GM23338 (cell line): ENCODE data around the gene ACYP2. TPM values are rescaled to one million over a fixed set of nuclear protein-coding genes. Genes with fewer than 3 reads are reported as not detected.

ENCODE experiments used
- ATAC-seq: fragments of 200-7000 bp; cut with Tn5 transposase; 3 replicates; pipeline ENCODE4 v1.9.1; 2020
- DNase-seq: peaks from one replicate; pipeline ENCODE4 v3.0.0-alpha.2; 2015; ENCODE audit warnings: low spot score
- H2AFZ ChIP-seq: fragments of 200-600 bp; sonication (generic); 2 replicates; pipeline ENCODE4 v1.8.0; 2016; ENCODE audit warnings: antibody characterized with exemption, mild to moderate bottlenecking, moderate library complexity
- H3F3A ChIP-seq: fragments of 200-600 bp; sonication (generic); replicated peaks from 2 replicates; pipeline ENCODE4 v1.8.0; 2017; ENCODE audit warnings: antibody characterized with exemption, mixed run types, low read depth
- H3K27ac ChIP-seq: fragments of 200-600 bp; sonication (generic); 2 replicates; pipeline ENCODE4 v1.6.1; 2016; ENCODE audit warnings: low read depth
- H3K27me3 ChIP-seq: fragments of 200-600 bp; sonication (generic); 2 replicates; pipeline ENCODE4 v1.8.0; 2016; ENCODE audit warnings: mild to moderate bottlenecking, mixed run types, moderate library complexity; ENCODE audit not compliant: insufficient read depth
- H3K36me3 ChIP-seq: fragments of 200-600 bp; sonication (generic); 2 replicates; pipeline ENCODE4 v1.8.0; 2016; ENCODE audit warnings: mild to moderate bottlenecking; ENCODE audit not compliant: insufficient read depth
- H3K4me1 ChIP-seq: fragments of 200-600 bp; sonication (generic); 2 replicates; pipeline ENCODE4 v1.8.0; 2016; ENCODE audit warnings: mild to moderate bottlenecking, moderate library complexity; ENCODE audit not compliant: insufficient read depth
- H3K4me2 ChIP-seq: fragments of 200-600 bp; sonication (generic); 2 replicates; pipeline ENCODE4 v1.7.1; 2017; ENCODE audit warnings: mixed run types
- H3K4me3 ChIP-seq: fragments of 200-600 bp; sonication (generic); 2 replicates; pipeline ENCODE4 v1.6.1; 2016; ENCODE audit warnings: mixed run types
- H3K79me2 ChIP-seq: fragments of 200-600 bp; sonication (generic); replicated peaks from 2 replicates; pipeline ENCODE4 v1.8.0; 2017; ENCODE audit warnings: mild to moderate bottlenecking; ENCODE audit not compliant: insufficient read depth
- H3K9me2 ChIP-seq: fragments of 200-600 bp; sonication (generic); 2 replicates; pipeline ENCODE4 v1.8.0; 2017; ENCODE audit not compliant: insufficient read depth
- H4K20me1 ChIP-seq: fragments of 200-600 bp; sonication (generic); replicated peaks from 2 replicates; pipeline ENCODE4 v1.8.0; 2017; ENCODE audit warnings: mild to moderate bottlenecking; ENCODE audit not compliant: insufficient read depth
- H3K27ac Mint-ChIP-seq: 2 replicates; pipeline ENCODE4 v1.8.0; 2020; ENCODE audit warnings: inconsistent platforms, mild to moderate bottlenecking, moderate library complexity, mixed read lengths
- H3K27me3 Mint-ChIP-seq: 3 replicates; pipeline ENCODE4 v1.8.0; 2022; ENCODE audit warnings: low read depth, mild to moderate bottlenecking, moderate library complexity, mixed read lengths, inconsistent platforms; ENCODE audit not compliant: insufficient read depth, poor library complexity
- H3K36me3 Mint-ChIP-seq: 3 replicates; pipeline ENCODE4 v1.8.0; 2021; ENCODE audit warnings: low read depth, mild to moderate bottlenecking, inconsistent platforms, moderate library complexity, mixed read lengths
- H3K4me1 Mint-ChIP-seq: 3 replicates; pipeline ENCODE4 v1.8.0; 2020; ENCODE audit warnings: mild to moderate bottlenecking, inconsistent platforms, mixed read lengths
- H3K4me3 Mint-ChIP-seq: 3 replicates; pipeline ENCODE4 v1.8.0; 2021; ENCODE audit warnings: moderate library complexity, mild to moderate bottlenecking, inconsistent platforms, mixed read lengths
- H3K9me3 Mint-ChIP-seq: 3 replicates; pipeline ENCODE4 v1.8.0; 2020; ENCODE audit warnings: moderate library complexity, mild to moderate bottlenecking, inconsistent platforms, mixed read lengths
- CTCF ChIP-seq, 2 experiments: fragments of 200-600 bp in 1 of 2; sonication (generic) in 1 of 2; conservative IDR thresholded peaks; 2 replicates each; pipeline versions ENCODE4 v1.5.1 to v1.6.1; 2016 to 2017; ENCODE audit warnings: antibody characterized with exemption in 2 of 2, low read depth in 2 of 2, mild to moderate bottlenecking in 2 of 2, moderate library complexity in 1 of 2
- ETS1 ChIP-seq: IDR thresholded peaks from 2 replicates; pipeline ENCODE4 v1.6.1; 2016; ENCODE audit warnings: antibody characterized with exemption
- EZH2 ChIP-seq: fragments of 200-600 bp; sonication (generic); IDR thresholded peaks from one replicate; pipeline ENCODE4 v1.8.0; 2017; ENCODE audit warnings: antibody characterized with exemption, mild to moderate bottlenecking, low read depth; ENCODE audit not compliant: unreplicated experiment
- EZH2phosphoT487 ChIP-seq: fragments of 200-600 bp; sonication (generic); IDR thresholded peaks from one replicate; pipeline ENCODE4 v1.8.1; 2018; ENCODE audit warnings: antibody characterized with exemption; ENCODE audit not compliant: unreplicated experiment
- JUNB ChIP-seq: IDR thresholded peaks from one replicate; pipeline ENCODE4 v1.6.1; 2016; ENCODE audit warnings: antibody characterized with exemption; ENCODE audit not compliant: unreplicated experiment
- NANOG ChIP-seq: IDR thresholded peaks from 2 replicates; pipeline ENCODE4 v1.6.1; 2016; ENCODE audit warnings: antibody characterized with exemption, borderline replicate concordance
- POLR2AphosphoS5 ChIP-seq: IDR thresholded peaks from 2 replicates; pipeline ENCODE4 v1.6.1; 2016; ENCODE audit warnings: antibody characterized with exemption, low read depth
- REST ChIP-seq: IDR thresholded peaks from one replicate; pipeline ENCODE4 v1.6.1; 2018; ENCODE audit warnings: antibody characterized with exemption; ENCODE audit not compliant: unreplicated experiment
- STAT1 ChIP-seq: IDR thresholded peaks from one replicate; pipeline ENCODE4 v1.6.1; 2016; ENCODE audit warnings: antibody characterized with exemption; ENCODE audit not compliant: unreplicated experiment
- ZNF114 ChIP-seq: fragments of 250-450 bp; sonication (Bioruptor Pico); IDR thresholded peaks from 2 replicates; pipeline ENCODE4 v1.5.0; 2020; ENCODE audit warnings: mild to moderate bottlenecking, moderate library complexity
- ZNF331 ChIP-seq: fragments of 250-450 bp; sonication (Bioruptor Pico); IDR thresholded peaks from 2 replicates; pipeline ENCODE4 v1.5.0; 2020; ENCODE audit warnings: low read depth, mild to moderate bottlenecking, moderate library complexity
- polyA plus RNA-seq: library from polyadenylated mRNA; unstranded; fragments of >200 nt; fragmentation: Nextera tagmentation; extraction: Ambion mirVana; gene quantifications from 2 replicates; pipeline ENCODE4 v1.2.1, GENCODE V29; 2016
- total RNA-seq: library from RNA; depleted of rRNA; stranded (reverse); fragments of >200 nt; shearing (Covaris generic); gene quantifications from 2 replicates; pipeline ENCODE4 v1.2.3, GENCODE V29; 2014

ACYP2 gene
- total and polyA plus RNA-seq, 2 experiments from 2014 or later = 2.3 to 15.5 TPM

GRCh38 chr2:54100772-54101171 lies 14.6 kb upstream of the ACYP2 start:
- no peaks in the 10 kb centered on the region for H3K27me3 ChIP-seq
- H2AFZ ChIP-seq = no peak overlapping the region
- no peaks in the 10 kb centered on the region for H3K4me1 ChIP-seq
- no peaks in the 10 kb centered on the region for H3K79me2 ChIP-seq
- peaks cover 15% of the 10 kb centered on the region for H3K9me3 Mint-ChIP-seq
- ATAC-seq (no peak), DNase-seq (no peak)
- peaks cover 4% of the 10 kb centered on the region; the same call in 2 of the 3 replicates for H3K4me1 Mint-ChIP-seq
- no peaks in the 10 kb centered on the region for H4K20me1 ChIP-seq
- H3K36me3 ChIP-seq = no peaks in the 10 kb centered on the region
- TF ChIP-seq REST (no peak), EZH2phosphoT487 (no peak), ZNF114 (CRISPR knock-in tag) (no peak), POLR2AphosphoS5 (no peak)
- no peak overlapping the region for H3K4me2 ChIP-seq
- H3K4me3 ChIP-seq = no peak overlapping the region
- no peak overlapping the region for H3K27ac Mint-ChIP-seq
- peaks cover 8% of the 10 kb centered on the region for H3K36me3 Mint-ChIP-seq
- no peak overlapping the region for H3K27ac ChIP-seq
- no peaks in the 10 kb centered on the region for H3F3A ChIP-seq
- no peak overlapping the region for H3K4me3 Mint-ChIP-seq
- peaks cover 1% of the 10 kb centered on the region for H3K27me3 Mint-ChIP-seq
- H3K9me2 ChIP-seq = no peaks in the 10 kb centered on the region

- Mint-ChIP-seq H3K27ac (no peak overlapping the region), H3K4me3 (no peak overlapping the region), H3K9me3 (no peaks in the 10 kb centered on the region), H3K36me3 (no peaks in the 10 kb centered on the region), H3K27me3 (peaks cover 1% of the 10 kb centered on the region), H3K4me1 (peaks cover 8% of the 10 kb centered on the region; the same call in 2 of the 3 replicates)
- Histone ChIP-seq H3K27ac (no peak overlapping the region), H3K27me3 (no peaks in the 10 kb centered on the region), H3K9me2 (no peaks in the 10 kb centered on the region), H3K4me2 (no peak overlapping the region), H3K4me3 (no peak overlapping the region), H3K36me3 (no peaks in the 10 kb centered on the region), H3K79me2 (no peaks in the 10 kb centered on the region), H2AFZ (no peak overlapping the region), H3K4me1 (no peaks in the 10 kb centered on the region), H3F3A (no peaks in the 10 kb centered on the region), H4K20me1 (no peaks in the 10 kb centered on the region)
- DNase-seq (peak; percentile 78), ATAC-seq (peak; percentile 99)
- TF ChIP-seq ZNF331 (CRISPR knock-in tag) = no peak
- TF ChIP-seq EZH2phosphoT487 = no peak
- no peak for TF ChIP-seq EZH2
- TF ChIP-seq NANOG = no peak
- TF ChIP-seq REST = no peak
- TF ChIP-seq CTCF (conservative IDR thresholded peaks at IDR 0.05; ENCODE audit: low read depth in 2 of 2) = no peak
- no peak for TF ChIP-seq ETS1
- no peak for TF ChIP-seq POLR2AphosphoS5
- no peak for TF ChIP-seq STAT1
- no peak for TF ChIP-seq ZNF114 (CRISPR knock-in tag)
- no peak for TF ChIP-seq JUNB
These were observed 11.7 kb upstream of the ACYP2 start for GRCh38 chr2:54103454-54104314.
